GM12892 (cell line): Measurements from ENCODE around the gene BCKDHB.

Experiments
- POLR2A ChIP-seq: IDR thresholded peaks from 2 replicates; pipeline ENCODE4 v1.6.1; 2011; ENCODE audit warnings: low read depth, low read length, control low read depth
- POLR2AphosphoS5 ChIP-seq: IDR thresholded peaks from 2 replicates; pipeline ENCODE4 v1.6.1; 2011; ENCODE audit warnings: low read depth, low read length, control low read depth

DNA sequence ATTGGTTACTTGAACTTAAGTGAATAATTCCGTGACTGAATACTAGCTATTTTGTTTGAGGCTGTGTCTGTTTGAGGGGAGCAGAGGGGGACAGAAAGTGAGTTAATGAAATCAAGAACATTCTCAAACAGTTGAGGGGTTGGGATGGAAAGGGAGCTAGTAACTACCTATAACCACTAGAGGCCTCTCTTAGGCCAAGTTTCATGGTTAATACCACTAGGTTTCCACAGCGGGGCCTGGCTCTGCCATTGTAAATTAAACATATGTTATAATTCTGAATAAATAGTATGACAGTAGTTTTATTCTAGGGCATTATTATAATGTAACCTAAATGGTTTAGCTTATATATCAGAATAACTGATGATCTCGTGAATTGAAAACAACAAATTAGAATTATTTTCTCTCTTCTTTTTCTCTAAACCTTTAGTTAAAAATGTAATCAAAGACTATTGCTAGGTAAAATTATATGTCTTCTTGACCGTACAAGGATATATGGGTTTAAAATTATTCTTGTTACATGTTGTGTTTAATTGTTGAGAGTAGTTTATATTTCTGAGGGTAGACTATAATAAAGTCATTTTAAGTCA is 108.1 kb downstream of the BCKDHB start:
- TF ChIP-seq POLR2A (no peak), POLR2AphosphoS5 (no peak)
